Stimulated activated CD4-positive, alpha-beta T cell treated with anti-CD3 and anti-CD28 coated beads, TNF-alpha, amount 100 ng/mL, for 24 hours (primary cell): ENCODE measurements around the gene IRX3.

ENCODE experiments used
- DNase-seq, 3 experiments: peaks; one replicate each; pipeline ENCODE4 v3.0.0-alpha.2; 2020; ENCODE audit warnings: low read depth in 3 of 3

Gene IRX3

DNA sequence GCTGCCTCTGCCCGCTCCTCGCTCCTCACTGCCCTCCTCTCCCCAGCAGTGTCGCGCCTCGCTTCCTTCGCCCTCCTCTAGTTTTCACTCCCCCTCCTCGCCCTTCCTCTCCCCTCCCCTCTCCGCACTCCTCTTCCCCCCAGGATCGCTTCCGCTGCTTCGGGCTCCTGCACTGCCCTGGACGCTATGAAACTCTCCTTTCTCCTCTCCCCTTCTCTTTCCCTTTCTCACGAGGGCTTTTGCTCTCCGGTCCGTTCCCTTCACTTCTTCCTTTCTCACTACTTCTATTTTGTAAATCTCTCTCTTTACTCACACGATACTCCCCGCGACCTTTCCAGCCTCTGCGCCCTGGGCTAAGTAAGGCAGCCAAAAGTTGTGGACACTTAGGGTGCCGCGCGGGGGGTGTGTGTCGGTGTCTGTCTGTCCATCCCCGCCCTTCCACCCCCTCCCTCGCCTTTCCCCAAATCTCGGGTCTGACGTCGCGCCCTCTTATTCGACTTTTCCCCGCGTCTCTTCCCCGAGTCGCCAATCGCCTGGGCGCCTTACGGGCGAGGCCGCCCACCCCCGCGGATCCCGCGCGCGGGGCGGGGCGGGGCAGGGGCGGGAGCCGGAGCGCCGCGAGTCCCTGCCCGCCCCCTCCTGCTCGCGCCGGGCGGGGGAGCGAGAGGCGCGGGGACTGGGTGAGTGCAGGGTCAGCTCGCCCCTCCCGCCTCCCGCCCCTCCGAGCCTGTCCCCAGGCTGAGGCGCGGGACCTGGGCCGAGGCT lies at the start of gene IRX3:
Gene IRX3, minus strand, starts transcription at position 422 of the 765 bp plus-strand sequence. CDS start 737 bp downstream, outside the sequence.
- DNase-seq, result no peak

GRCh38 chr16:54335230-54335629 lies 48.6 kb upstream of the IRX3 start:
- DNase-seq, result no peak

- DNase-seq, result no peak
Measured at GRCh38 chr16:54334208-54334607, 47.6 kb upstream of the IRX3 start.

GRCh38 chr16:54331241-54332002 lies 44.8 kb upstream of the IRX3 start:
- DNase-seq, result no peak

DNA sequence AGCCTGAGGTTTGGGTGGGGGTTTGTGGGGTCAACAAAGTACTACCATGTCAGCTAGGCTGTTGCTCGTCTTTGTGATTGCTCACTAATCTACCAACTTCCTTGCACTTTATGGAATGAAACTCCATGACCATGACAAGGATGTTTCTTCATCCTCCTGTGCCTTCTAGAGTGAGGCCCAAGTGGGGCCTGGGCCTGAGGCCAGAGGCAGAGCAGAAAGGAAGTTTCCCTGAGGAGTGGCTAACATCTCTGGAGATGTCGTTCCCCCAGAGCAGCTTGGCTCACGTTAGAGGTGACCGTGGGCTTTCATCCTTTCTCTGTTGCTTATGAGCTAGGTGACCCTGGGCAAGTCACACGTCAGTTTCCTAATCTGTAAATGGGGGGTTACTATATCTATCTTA lies 41.0 kb upstream of the IRX3 start:
- DNase-seq, result no peak

DNA sequence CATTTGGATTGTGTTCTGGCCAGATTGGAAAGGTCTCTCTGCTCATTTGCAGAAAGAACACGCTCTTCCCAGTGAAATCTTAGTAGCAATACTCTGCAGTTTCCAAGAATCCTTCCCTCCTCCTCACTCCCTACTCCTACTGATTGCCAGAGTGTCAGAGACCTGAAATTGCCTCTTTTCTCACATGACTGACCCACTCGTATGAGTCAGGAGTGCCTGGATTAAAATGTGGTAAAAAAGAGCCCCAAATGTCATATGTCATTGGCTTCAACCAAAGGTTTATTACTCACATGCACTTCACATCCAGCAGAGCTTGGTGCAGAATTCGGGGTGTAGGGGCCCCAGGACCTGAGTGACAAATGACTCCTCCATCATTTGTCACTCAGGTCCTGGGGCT lies 39.7 kb upstream of the IRX3 start:
- no peak for DNase-seq

- no peak for DNase-seq
Measured at GRCh38 chr16:54325616-54326265, 39.2 kb upstream of the IRX3 start.

DNA sequence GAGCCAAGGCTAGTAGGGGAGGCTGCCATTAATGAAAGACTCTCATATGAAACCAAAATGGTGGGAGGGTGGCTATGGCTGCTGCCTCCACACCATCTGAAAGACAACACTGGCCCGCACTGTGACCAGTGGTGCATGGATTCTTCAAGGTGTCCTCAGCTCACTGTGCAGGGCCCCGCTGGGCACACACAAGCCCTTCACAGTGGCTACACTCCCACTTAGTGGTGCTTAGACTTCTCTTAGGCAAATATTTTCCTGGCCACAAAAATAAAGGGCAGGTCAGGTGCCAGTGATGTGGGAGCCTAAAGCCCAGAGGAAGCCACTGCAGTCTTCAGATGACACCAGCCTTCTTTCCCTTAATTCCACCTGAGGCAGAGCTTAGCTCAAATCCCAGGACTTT lies 38.1 kb upstream of the IRX3 start:
- no peak for DNase-seq

- DNase-seq, result no peak
Measured at GRCh38 chr16:54320697-54321340, 34.2 kb upstream of the IRX3 start.

DNA sequence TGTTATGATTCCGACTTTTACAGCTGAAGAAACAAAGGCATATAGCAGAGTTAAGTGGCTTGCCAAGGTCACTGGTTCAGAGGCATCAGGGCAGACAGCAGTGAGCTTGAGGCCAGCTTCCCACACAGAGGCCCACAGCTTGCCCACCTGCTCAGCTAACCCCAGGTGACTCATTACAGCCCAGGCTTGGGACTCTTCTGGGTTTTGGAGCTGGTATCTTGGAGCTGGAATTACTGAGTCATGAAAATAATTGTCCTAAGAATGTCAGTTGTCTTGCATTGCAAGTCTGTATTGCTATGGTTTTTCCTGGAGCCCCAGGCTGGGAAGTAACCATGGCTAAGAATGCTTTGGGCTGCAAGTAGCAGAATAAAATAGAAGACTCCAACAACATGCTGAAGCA lies 32.4 kb upstream of the IRX3 start:
- no peak for DNase-seq

- no peak for DNase-seq
Measured at GRCh38 chr16:54317101-54317611, 30.6 kb upstream of the IRX3 start.

DNA sequence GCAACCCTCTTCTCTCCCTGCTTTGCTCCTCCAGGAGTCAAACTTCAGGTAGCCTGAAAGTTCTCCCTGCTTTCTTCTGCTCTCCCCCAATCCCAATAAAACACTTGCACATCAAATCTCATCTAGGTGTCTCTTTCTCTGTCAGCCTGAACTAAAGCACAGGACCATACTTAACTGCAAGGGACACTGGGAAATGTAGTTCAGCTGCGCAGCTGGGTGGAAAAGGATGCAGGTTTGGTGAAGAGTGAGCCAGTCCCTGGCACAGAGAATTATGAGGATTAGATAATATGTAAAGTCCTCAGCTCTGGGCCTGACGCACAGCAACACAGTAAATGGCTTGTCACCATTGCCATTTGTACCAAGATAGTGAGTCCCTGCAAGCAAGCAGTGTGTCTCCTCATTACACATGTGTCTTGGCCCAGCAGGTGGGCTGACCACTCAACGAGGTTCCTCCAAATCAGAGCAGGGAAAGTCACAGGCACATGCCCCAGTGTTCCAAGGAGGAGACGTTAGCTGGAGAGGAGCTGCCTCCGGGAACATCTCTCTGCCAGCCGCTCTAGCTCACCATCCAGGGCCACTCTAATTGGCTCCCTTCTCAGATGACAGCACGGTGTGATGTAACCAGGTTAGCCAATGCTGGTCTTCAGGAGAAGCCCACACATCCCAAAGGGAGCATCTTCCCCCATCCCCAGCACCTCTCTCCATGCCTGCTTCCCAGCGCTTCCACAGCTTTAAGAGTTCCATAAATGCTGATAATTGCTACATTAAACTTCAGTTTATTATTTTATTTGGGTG lies 29.7 kb upstream of the IRX3 start:
- DNase-seq, result no peak

DNA sequence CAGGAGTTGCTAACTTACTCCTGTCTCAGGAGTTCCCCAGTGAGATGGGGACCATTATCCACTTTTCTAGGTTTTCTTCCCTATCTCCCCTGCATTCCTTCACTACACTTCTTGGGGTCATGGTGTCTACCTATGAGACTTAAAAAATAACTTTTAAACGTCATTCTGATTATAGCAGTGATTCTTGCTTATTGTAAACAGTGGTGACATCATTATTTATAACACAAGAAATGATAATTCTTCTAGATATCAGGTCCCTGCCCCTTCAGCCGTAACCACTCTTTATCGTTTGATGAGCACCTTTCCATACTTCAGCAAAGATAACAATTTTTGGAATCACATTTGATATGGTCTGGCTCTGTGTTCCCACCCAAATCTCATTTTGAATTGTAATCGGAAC lies 27.2 kb upstream of the IRX3 start:
- no peak for DNase-seq

DNA sequence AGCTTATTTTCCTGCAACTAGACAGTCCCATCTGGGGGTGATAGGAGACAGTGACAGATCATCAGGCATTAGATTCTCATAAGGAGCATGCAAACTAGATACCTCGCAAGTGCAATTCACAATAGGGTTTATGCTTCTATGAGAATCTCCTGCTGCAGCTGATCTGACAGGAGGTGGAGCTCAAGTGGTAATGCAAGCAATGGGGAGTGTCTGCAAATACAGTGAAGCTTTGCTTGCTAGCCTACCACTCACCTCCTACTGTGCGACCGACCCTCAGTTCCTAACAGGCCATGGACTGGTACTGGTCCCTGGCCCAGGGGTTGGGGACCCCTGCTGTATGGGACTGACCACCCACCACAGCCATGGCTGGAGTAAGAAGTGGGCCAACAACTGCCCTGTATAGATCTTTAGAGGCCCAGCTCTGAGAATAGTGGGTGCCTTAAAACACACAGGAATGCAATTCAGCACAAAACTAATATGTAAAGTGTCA lies 26.0 kb upstream of the IRX3 start:
- DNase-seq, result no peak

DNA sequence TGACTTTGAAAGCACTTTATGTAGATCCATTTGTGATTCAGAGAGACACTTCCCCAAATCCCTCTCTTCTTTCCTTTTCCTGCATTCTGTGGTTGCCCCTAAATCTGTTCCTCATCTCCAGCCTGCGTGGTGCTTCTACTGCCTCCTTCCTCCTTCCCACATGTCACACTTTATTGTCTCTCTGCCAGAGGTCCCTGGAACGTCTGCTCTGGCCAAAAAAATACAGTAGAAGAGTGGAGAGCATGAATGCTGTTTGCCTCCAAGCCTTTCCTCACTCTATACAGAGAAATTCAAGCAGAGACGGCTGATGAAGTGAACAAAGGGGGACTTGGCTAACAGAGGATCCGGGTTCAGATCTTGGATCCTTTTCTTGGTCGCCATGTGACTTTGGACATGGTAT lies 22.8 kb upstream of the IRX3 start:
- DNase-seq, result no peak

- DNase-seq, result no peak
Measured at GRCh38 chr16:54305080-54305479, 18.5 kb upstream of the IRX3 start.

DNA sequence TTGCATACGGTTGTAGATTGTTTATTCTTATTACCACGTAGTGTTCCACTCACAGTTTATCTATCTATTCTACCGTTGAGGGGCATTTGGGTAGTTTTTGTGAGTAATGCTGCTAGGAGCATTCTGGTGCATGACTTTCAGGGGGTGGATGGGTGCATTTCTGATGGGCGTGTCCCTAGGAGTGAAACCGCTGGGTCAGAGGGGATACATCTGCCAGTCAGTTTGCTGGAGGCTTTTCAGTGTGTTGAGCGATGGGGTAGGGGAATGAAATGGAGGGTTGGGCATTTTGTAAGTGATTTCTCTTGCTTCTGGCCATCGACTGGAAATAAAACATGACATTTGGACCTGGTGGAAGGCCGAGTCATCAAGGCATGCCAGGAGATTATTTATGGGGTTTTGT lies 17.0 kb upstream of the IRX3 start:
- no peak for DNase-seq

- DNase-seq, result no peak
Measured at GRCh38 chr16:54297154-54297553, 10.6 kb upstream of the IRX3 start.

- no peak for DNase-seq
Measured at GRCh38 chr16:54296543-54296942, 10.0 kb upstream of the IRX3 start.

GRCh38 chr16:54291656-54292487 lies 5.3 kb upstream of the IRX3 start:
- DNase-seq, result no peak
